GM21528 (cell line): ENCODE measurements around the gene TMEM161A.
"Not testable (repeated sequence)": the region's sequence is repeated elsewhere in the genome, so short reads cannot be mapped to it uniquely, and the experiment has no call there.

Experiments
- ATAC-seq: cut with Tn5 transposase; IDR thresholded peaks from one replicate; pipeline ENCODE4 v1.9.1; 2021; ENCODE audit warnings: mild to moderate bottlenecking, moderate library complexity; ENCODE audit not compliant: unreplicated experiment, low FRiP score

TMEM161A gene

DNA sequence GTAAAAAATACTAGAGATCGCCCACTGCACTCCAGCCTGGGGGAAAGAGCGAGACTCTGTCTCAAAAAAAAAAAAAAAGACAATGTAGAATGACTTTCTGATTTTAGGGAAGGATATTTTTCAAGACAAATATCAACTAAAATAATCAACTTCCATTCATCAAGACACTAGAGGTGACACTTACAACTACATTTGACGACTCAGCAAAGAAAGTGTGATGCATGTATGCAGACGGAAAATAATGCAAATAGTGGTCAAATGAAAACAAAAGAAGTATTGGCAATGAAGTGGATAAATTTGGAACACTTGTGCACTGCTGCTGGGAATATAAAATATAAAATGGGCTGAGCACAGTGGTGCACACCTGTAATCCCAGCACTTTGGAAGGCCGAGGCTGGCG is 12.2 kb downstream of the TMEM161A start:
- no peak for ATAC-seq

GRCh38 chr19:19123386-19123785 is 14.9 kb downstream of the TMEM161A start:
- ATAC-seq = no peak

- ATAC-seq = no peak
These were observed 15.4 kb downstream of the TMEM161A start for GRCh38 chr19:19122902-19123301.

DNA sequence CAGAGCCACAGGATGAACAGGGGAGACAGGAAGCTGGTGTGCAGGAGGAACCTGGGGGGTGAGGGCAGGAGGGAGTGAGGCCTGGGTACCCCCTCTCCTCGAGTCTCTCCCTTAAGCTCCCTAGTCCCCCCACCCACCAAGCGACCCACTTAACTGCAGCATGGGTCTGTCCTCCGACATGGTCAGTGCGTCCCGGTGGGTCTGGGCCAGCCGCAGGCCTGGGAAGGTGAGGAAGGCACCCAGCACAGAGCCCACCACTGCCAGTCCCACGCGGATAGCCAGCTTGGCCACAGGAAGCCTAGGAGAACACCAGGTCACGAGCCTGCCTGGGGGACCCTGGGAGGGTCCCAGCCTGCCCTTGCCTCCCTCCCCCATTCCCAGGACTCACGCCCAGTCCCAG is 16.9 kb downstream of the TMEM161A start:
- ATAC-seq = no peak

DNA sequence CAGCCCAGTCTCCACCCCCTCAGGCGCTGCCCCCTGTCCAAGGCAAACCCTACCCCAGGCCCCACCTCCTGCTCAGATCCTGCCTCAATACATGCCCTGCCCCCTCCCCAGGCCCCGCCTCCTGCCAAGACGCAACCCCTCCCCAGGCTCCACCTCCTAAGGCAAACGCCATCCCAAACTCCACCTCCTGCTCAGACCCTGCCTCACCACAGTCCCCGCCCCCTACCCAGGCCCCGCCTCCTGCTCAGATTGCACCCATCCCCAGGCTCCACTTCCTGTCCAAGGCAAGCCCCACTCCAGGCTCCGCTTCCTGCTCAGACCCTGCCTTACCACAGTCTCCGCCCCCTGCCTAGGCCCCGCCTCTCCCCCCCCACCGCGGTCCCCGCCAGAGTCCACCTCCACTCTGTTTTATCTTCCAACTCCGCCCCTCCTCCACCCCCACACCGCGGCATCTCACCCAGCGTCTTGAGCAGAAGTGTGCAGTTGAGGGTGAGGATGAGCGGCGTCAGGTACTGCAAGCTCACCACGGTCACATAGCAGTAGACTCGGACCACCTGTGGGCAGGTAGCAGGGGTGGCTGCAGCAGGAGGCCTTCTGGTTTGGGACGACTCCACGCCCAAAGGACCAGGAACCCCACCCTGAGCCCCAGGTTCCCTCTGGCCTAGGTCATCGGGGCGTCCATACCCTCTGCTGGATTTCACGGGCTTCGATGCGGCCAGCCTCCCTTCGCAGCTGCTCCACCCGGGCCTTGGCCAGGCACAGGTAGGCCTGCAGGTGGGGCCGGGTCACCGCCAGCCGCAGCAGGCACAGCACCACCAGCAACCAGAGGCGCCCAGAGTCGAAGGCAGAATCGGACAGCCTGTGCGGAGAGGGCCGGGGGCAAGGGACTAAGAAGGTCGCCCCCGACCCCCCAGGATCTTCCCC is 17.7 kb downstream of the TMEM161A start:
- ATAC-seq = no peak

- no peak for ATAC-seq
These were observed 18.7 kb downstream of the TMEM161A start for GRCh38 chr19:19119325-19120237.

GRCh38 chr19:19115954-19116353 is 22.3 kb downstream of the TMEM161A start:
- ATAC-seq = no peak

DNA sequence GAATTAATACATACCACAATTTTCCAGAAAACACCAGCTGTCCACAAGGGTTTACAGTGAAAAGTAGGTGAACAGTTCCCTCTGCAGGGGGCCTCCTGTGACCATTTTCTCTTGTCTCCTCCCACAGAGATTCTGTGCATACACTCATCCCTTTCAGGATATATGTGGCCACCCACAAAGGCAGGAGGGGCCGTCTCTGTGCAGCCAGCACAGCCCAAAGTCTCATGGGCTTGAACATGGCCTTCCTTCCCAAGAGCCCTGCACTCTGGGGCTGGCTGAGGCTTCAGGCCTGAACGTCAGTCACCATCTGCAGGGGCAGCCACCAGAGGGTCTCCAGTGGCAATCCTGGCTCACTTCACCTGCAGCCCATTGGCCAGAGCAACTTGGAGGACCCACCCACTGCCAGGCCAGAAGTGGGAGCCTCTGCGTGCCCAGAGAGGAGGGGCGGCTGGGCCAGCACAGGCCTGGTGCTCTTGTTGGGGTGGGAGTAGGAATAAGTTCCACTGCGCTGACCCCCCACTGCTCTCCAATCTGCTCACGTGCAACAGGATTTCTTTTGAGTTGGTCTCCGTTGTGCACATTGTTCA is 25.1 kb downstream of the TMEM161A start:
- ATAC-seq = no peak

GRCh38 chr19:19111967-19112580 is 26.2 kb downstream of the TMEM161A start:
- no peak for ATAC-seq

DNA sequence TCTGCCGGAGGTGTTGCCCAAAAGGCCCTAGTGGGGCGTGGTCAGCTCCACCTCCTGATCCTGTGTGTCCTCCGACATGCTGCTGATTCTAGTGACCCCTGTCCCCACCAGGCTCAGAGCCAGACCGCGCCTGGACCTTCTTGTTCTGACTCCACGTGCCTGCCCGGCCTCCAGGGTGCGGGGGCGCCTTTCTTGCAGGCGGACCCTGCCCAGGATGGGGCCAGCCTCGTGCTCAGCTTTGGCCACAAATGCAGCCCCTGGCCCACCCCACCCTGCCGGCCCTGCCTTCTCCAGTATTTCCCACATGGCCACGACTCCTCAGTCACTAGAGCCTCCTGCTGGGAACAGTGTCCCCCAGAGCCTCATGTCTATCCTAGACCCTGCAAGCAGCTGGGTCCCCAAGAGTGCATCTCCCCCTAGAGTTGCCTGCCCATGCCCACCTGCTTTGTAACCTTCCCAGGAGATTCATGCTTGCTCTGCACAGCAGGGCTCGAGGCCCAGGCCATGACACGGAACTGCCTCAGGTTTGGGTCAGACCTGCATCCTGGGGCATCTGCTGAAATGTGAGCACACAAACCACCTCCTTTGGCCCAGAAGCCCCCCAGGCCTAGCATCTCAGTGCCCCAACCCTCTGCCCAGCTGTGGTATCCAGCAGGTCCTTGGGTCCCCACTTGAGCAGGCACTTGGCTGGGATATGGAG is 27.0 kb downstream of the TMEM161A start:
- no peak for ATAC-seq

- ATAC-seq = no peak
These were observed 27.7 kb downstream of the TMEM161A start for GRCh38 chr19:19110410-19111135.

DNA sequence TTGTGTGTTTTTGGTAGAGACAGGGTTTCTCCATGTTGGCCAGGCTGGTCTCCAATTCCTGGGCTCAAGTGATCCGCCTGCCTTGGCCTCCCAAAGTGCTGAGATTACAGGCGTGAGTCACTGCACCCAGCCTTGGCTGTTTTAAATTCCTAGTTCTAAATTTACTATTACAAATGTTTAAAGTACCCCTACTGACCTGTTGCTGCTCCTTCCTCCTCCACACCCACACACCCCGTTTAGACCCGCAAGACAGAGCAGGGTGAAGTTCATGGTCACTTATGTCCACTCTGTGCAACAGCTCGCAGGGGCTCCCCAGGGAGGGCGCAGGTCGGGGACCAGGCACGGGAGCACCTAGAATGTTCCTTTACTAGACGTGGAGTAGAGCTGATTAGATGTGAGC is 28.7 kb downstream of the TMEM161A start:
- no peak for ATAC-seq

DNA sequence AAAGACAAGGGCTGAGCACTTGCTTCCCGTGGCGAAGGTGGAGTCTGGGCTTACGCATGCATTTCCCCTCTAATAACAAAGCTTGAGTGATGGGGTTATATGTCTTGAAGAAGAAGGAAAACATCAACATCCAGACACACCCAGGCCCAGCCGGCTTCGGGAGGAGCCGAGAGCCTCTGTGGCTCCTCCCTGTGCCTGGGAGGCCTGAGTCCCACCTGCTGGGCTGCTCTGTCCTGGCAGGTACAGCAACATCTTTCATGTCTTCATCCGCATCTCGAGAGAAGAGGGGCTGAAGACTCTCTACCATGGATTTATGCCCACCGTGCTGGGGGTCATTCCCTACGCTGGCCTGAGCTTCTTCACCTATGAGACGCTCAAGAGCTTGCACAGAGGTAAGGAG is 30.6 kb downstream of the TMEM161A start:
- no peak for ATAC-seq

- not testable (repeated sequence) for ATAC-seq
These were observed 31.3 kb downstream of the TMEM161A start for GRCh38 chr19:19106938-19107337.

- ATAC-seq = no peak
These were observed 32.2 kb downstream of the TMEM161A start for GRCh38 chr19:19106056-19106551.

DNA sequence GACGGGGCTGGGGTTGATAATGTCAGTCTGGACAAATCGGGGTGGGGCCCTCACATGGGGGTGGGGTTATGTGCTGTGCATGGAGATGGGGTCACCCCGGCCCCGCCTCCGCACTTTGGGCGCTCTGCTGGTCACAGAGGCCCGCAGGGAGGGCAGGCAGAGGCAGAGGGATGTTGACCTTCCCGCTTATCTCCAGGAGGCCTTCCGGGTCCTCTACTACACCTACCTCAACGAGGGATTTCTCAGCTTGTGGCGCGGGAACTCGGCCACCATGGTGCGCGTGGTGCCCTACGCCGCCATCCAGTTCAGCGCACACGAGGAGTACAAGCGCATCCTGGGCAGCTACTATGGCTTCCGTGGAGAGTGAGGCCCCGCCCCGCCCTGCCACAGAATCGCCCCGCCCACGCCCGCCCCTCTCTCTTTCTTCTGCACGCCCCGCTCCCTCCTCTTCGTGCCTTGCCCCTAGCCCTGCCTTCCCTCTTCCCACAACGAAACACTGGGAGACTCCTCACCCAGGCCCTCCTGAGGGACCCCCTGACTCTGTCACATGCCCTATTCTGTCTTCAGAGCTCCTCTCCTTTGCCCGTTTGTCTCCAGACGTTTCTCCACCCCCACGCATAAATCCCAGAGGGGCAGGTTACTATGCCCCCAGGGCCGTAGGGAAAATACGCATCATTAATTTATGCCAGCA is 32.8 kb downstream of the TMEM161A start:
- ATAC-seq = no peak

- no peak for ATAC-seq
These were observed 35.1 kb downstream of the TMEM161A start for GRCh38 chr19:19103167-19103566.

DNA sequence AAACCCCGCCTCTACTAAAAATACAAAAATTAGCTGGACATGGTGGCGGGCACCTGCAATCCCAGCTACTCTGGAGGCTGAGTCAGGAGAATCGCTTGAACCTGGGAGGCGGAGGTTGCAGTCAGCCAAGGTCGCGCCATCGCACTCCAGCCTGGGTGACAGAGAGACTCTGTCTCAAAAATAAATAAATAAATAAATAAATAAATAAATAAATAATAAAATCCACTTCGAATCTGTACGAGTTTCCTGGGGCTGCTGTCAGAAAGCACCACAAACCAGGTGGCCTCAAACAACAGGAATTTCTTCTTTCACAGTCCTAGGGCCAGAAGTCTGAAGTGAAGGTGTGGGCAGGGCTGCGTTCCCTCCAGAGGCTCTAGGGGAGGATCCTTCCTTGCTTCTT is 35.7 kb downstream of the TMEM161A start:
- not testable (repeated sequence) for ATAC-seq
